Upper lobe of right lung (tissue), 1 donor: ENCODE data around the gene UBL3. TPM values are rescaled to one million over a fixed set of nuclear protein-coding genes. Genes with fewer than 3 reads are reported as not detected.
A peak's percentile ranks its signal among the peaks of the same experiment; 100 is the strongest.

Experiments
- ATAC-seq: fragments of 200-7000 bp; cut with Tn5 transposase; one replicate; pipeline ENCODE4 v1.9.1; 2020; ENCODE audit warnings: mild to moderate bottlenecking, moderate library complexity
- DNase-seq: peaks from one replicate; pipeline ENCODE4 v3.0.0-alpha.2; 2020
- H3K27ac ChIP-seq: fragments of 200-600 bp; one replicate; pipeline ENCODE4 v1.8.0; 2022
- H3K27me3 ChIP-seq: fragments of 200-600 bp; one replicate; pipeline ENCODE4 v1.8.0; 2022; ENCODE audit warnings: mild to moderate bottlenecking
- H3K36me3 ChIP-seq: fragments of 200-600 bp; one replicate; pipeline ENCODE4 v1.8.0; 2022
- H3K4me1 ChIP-seq: fragments of 200-600 bp; one replicate; pipeline ENCODE4 v1.8.0; 2022
- H3K4me3 ChIP-seq: fragments of 200-600 bp; one replicate; pipeline ENCODE4 v1.8.0; 2022; ENCODE audit warnings: mild to moderate bottlenecking
- H3K9me3 ChIP-seq: fragments of 200-600 bp; one replicate; pipeline ENCODE4 v1.8.0; 2022
- intact Hi-C: fragments of 100-400 bp; cut with DNase I; formaldehyde crosslinking; loops from one replicate; pipeline ENCODE4 v1.11.0; 2022
- total RNA-seq: library from RNA; stranded (reverse); fragmentation: NEBNext Ultra II Directional; extraction: Animal tissue kit (Norgen Biotek cat#: 25700); gene quantifications from one replicate; pipeline ENCODE4 v1.2.1, GENCODE V29; 2021
- TF ChIP-seq, protein P1 (sequence below): fragments of 200-600 bp; IDR thresholded peaks from one replicate; pipeline ENCODE4 v1.8.0; 2022; ENCODE audit warnings: antibody characterized with exemption
- donor health status: DM: no; HTN: yes; CAD: no; lungs with severe emphysema.

The UBL3 gene
- total RNA-seq, 1 donor from 2014 or later = 56.1 TPM

DNA sequence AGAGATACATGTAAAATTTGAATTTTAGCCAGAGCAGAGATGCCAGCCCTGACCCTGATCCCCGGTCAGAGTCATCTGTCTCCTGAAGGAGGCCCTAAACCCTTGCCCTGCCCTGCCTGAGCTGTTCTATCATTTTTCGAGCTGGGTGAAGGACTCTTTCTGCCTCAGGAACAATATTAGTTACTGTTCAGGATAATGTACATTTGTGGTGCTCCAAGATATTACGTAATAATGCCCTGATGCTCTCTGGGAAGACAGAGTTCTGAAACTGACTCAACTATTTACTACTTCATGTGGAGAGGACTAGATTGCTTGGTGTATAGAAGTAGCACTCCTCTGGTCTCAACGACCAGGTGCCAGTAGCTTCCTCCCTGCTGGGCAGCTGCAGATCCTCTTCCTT is 37.9 kb upstream of the UBL3 start:
- ATAC-seq (peak; percentile 36), DNase-seq (no peak)
- H3K9me3 ChIP-seq = no peaks in the 10 kb centered on the region
- intact Hi-C loops = no loop called here
- H3K4me1 ChIP-seq = no peaks in the 10 kb centered on the region
- no peak overlapping the region for H3K27ac ChIP-seq
- no peaks in the 10 kb centered on the region for H3K36me3 ChIP-seq
- no peaks in the 10 kb centered on the region for H3K27me3 ChIP-seq
- TF ChIP-seq, protein P1, sequence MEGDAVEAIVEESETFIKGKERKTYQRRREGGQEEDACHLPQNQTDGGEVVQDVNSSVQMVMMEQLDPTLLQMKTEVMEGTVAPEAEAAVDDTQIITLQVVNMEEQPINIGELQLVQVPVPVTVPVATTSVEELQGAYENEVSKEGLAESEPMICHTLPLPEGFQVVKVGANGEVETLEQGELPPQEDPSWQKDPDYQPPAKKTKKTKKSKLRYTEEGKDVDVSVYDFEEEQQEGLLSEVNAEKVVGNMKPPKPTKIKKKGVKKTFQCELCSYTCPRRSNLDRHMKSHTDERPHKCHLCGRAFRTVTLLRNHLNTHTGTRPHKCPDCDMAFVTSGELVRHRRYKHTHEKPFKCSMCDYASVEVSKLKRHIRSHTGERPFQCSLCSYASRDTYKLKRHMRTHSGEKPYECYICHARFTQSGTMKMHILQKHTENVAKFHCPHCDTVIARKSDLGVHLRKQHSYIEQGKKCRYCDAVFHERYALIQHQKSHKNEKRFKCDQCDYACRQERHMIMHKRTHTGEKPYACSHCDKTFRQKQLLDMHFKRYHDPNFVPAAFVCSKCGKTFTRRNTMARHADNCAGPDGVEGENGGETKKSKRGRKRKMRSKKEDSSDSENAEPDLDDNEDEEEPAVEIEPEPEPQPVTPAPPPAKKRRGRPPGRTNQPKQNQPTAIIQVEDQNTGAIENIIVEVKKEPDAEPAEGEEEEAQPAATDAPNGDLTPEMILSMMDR = no peak
- no peak overlapping the region for H3K4me3 ChIP-seq

DNA sequence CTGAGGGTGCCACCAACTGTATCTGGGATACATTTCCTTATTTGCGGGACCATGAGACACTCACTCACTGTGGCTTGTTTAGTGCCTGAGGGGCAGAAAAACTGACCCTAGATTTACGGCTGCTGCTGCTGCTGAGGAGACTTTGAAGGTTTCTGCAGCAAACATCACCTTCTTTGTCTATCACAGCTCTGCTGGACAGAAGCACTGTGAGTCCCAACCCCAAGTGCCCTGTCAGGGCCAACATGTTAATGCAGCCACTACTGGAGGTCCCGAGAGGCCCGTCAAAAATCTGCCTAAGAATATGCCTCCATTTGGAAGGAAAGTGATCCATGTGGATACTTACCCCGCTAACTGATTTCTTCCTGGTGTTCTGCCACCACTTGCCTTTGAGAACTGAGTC is 37.3 kb upstream of the UBL3 start:
- Histone ChIP-seq H3K4me1 (no peaks in the 10 kb centered on the region), H3K36me3 (no peaks in the 10 kb centered on the region), H3K27ac (no peak overlapping the region), H3K9me3 (no peaks in the 10 kb centered on the region), H3K4me3 (no peak overlapping the region), H3K27me3 (no peaks in the 10 kb centered on the region)
- TF ChIP-seq, protein P1 = no peak
- no peak for ATAC-seq
- DNase-seq = no peak
- intact Hi-C loops = no loop called here

DNA sequence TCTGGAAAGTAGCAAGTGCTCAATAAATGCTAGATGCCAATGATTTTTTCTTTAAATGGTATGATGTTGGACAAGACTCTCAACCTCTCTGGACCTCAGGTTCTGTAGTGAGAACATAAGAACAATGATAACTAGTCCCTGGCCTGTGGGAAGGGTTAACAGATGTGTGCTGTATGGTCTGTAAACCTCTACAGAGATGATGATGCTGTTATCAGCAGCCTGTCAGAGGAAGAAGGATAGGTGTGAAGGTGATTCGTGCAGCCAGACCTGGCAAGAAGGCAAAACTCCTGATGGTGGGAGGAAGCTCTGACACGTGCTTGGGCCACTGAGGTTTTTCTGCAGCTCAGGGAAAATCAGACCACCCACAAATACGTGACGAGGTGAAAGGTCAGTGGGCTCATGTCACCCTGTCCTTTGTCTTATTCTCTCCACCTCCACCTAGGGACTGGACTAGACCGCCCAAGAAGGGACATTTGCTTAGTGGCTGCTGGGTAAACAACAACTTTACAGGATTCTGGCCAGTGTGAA is 36.7 kb upstream of the UBL3 start:
- Histone ChIP-seq H3K4me1 (no peaks in the 10 kb centered on the region), H3K9me3 (no peaks in the 10 kb centered on the region), H3K4me3 (no peak overlapping the region), H3K27me3 (no peaks in the 10 kb centered on the region), H3K27ac (no peak overlapping the region), H3K36me3 (no peaks in the 10 kb centered on the region)
- intact Hi-C loops = no loop called here
- DNase-seq (no peak), ATAC-seq (no peak)
- TF ChIP-seq, protein P1 = no peak

DNA sequence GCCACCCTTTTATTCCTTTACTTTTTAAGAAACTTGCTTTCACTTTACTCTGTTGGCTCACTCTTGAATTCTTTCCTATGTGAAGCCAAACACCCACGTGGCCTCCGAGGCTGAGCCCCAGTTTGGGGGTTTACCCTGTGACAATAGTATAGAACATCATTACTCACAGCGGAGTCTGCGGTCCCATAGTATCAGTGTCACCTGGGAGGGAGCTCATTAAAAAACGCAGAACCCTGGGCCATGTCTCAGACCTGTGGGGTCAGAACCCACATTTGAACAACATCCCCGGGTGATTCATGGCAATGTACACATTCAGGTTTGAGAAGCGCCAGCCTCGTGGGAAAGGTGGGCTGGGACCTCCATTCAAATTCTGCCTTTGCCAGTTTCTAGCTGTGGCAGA is 36.0 kb upstream of the UBL3 start:
- TF ChIP-seq, protein P1 = no peak
- H3K27ac ChIP-seq = no peak overlapping the region
- H3K4me3 ChIP-seq = no peak overlapping the region
- no peaks in the 10 kb centered on the region for H3K36me3 ChIP-seq
- no peaks in the 10 kb centered on the region for H3K27me3 ChIP-seq
- intact Hi-C loops = no loop called here
- no peak for DNase-seq
- H3K9me3 ChIP-seq = no peaks in the 10 kb centered on the region
- ATAC-seq = no peak
- no peaks in the 10 kb centered on the region for H3K4me1 ChIP-seq

DNA sequence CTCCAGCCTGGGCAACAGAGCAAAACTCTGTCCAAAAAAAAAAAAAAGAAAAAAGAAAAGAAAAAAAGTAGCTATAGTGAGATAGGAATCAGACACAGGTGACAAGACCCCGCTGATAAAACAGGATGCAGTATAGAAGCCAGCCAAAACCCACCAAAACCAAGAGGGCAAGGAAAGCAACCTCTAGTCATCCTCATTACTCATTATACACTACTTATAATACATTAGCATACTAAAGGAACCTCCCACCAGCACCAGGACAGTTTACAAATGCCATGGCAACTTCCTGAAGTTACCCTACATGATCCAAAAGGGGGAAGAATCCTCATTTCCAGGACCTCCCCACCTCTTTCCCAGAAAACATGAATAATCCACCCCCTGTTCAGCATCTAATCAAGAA is 35.6 kb upstream of the UBL3 start:
- no peak overlapping the region for H3K27ac ChIP-seq
- DNase-seq = no peak
- intact Hi-C loops = no loop called here
- no peaks in the 10 kb centered on the region for H3K4me1 ChIP-seq
- TF ChIP-seq, protein P1 = no peak
- H3K4me3 ChIP-seq = no peak overlapping the region
- H3K9me3 ChIP-seq = no peaks in the 10 kb centered on the region
- no peaks in the 10 kb centered on the region for H3K27me3 ChIP-seq
- H3K36me3 ChIP-seq = no peaks in the 10 kb centered on the region
- no peak for ATAC-seq
